ENCODE measurements around the gene TMEM204. TPM values are rescaled to one million over a fixed set of nuclear protein-coding genes. Genes with fewer than 3 reads are reported as not detected.

The TMEM204 gene
- total RNA-seq, 1 donor from 2014 or later: 32.8 TPM

DNA sequence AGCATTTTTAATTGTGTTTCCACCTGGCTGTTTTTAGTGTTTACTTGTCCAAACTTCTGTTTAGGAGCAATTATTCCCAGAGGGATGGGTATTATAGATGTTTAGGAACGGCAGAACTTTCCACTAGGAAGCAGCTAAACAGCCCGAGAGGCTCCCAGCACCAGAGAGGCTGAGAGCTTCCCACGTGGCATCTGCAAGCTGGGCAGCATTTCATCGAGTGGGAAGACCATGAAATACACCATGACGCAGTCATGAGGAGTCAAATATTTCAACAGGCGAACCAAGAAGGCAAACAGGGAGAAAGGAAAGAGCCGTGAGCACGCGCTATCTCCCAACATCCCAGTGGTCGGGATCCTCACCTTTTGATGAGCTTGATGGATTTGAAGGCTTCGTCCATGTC lies 24.1 kb downstream of the TMEM204 start:
- DNase-seq (ENCODE audit: low spot score): no peak

DNA sequence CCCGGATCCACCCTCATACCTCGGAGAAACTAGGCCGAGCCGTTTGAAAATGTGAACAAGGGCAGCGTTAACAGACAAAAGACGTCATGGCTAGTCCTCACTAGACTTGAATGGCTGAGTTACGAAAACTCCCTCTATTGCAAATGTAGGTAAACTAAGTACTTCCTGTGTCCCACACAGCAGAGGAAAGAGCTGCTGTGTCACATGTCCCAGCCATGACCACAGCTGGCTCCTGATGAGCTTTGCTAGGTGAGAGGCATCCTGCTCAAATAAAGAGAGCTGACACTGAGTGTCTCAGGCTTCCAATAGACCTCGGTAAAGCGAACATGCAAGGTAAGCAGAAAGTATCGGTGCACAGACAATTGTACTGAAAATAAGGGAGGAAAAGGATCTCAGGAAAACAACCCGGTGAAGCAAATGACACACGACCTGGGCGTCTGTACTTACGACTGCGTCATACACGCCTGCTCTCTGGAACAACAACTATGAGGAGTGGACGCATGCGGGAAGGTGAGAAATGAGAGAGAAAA lies 26.0 kb downstream of the TMEM204 start:
- no peak for DNase-seq (ENCODE audit: low spot score)

DNA sequence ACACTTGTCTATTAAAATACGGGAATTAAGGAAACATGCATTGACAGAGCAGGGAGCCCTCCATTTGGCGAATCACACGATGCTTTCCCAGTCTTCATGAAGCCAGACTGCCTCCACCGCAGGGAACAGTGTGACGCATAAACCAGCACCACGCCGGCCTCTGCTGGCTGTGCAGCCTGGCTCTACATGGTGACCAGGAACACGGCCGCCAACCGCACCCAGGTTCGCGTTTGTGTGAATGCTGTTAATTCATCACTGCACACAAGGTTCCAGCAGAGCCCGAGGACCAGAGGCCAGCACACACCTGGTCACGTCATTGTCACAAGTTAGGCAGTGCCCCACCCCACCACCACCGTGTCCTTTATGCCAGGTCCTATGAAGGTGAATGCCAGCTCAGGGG lies 26.7 kb downstream of the TMEM204 start:
- DNase-seq (ENCODE audit: low spot score): no peak

DNA sequence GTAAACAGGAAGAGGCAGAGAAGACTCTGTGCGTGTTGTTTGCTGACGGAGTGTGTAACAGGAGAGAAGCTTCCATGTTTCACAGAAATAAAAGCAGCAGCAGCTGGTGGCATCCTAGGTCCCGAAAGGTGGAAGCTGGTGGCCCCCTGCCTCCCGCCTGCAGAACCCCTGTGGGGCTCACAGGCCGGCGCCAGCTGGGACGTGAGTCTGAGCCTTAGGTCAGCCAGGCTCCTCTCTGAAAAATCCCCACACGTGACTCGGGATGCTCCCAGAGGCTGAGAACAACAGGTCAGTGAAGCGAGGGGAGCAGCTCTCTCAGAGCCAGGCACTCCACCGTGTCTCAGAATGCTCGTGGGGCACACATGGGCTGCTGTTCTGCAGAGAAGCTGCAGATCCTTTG lies 27.4 kb downstream of the TMEM204 start:
- DNase-seq (ENCODE audit: low spot score): no peak

DNA sequence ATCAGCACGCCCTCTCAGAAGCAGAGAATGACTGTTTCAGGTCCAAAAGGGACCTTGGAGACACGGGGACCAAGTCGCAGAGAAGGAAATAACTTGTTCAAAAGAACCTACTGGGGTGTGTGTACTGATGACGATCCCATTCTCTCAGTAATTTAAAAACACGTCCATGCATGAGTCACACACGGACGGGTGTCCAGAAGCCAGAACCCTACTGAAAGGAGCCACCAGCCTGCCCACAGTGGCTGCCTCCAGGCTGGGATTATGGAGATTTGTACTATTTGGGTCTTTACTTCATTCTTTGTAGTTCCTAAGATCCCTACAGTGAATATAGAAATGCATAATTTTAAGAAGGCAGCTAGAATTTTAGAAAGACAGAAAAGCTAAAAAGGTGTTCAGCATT lies 27.8 kb downstream of the TMEM204 start:
- DNase-seq (ENCODE audit: low spot score): no peak

DNA sequence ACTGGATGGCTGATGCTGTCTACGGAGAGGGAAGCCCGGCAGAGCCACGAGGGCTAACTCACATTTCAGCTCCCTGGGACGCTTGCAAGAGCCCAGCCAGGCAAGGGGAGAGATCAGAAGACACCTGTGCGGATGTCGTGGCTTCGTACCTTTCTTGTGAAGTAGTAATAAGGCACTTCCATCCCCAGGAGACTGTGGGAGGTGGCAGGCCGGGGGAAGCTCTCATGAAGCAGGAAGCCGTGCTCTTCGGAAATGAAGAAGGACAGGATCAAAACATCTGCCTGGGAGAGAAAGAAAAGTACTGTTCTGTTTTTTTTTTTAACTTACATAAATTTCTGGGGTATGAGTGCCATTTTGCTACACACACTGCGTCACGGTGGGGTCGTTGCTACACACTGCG lies 28.4 kb downstream of the TMEM204 start:
- DNase-seq (ENCODE audit: low spot score): no peak

DNA sequence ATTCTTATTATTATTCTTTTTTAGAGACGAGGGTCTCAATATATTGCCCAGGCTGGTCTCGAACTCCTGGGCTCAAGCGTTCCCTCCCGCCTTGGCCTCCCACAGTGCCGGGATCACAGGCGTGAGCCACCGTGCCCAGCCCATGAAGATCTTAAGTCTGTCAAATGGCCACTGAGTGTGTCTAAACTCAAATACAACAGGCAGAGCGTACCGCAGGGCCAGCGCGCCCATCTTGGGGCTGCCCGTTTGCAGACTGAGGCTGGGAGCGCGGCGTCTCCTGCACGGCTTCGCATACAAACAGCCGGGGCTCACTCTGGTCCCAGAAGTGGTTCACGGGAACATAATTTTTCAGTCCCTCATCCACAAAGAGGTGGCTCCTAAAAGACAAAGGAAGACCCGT lies 30.3 kb downstream of the TMEM204 start:
- DNase-seq (ENCODE audit: low spot score): no peak

DNA sequence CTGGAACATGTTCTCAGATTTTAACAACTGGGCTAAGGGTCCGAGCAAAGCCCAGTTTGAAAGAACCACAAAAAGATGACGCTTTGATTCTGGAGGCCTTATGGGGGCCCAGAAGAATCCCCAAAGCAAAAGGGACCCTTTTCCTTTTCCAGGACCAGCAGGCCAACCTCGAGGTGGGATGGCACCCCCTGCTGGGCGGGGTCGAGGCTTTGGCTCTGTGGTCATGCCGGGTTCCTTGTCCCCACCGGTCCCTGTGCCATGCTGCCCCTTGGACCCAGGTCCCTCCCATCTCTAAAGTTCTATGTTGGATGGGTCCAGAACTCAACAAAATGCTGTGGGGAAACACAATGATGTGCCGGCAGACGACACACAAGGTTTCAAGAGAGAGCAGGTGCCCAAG lies 30.9 kb downstream of the TMEM204 start:
- no peak for DNase-seq (ENCODE audit: low spot score)

DNA sequence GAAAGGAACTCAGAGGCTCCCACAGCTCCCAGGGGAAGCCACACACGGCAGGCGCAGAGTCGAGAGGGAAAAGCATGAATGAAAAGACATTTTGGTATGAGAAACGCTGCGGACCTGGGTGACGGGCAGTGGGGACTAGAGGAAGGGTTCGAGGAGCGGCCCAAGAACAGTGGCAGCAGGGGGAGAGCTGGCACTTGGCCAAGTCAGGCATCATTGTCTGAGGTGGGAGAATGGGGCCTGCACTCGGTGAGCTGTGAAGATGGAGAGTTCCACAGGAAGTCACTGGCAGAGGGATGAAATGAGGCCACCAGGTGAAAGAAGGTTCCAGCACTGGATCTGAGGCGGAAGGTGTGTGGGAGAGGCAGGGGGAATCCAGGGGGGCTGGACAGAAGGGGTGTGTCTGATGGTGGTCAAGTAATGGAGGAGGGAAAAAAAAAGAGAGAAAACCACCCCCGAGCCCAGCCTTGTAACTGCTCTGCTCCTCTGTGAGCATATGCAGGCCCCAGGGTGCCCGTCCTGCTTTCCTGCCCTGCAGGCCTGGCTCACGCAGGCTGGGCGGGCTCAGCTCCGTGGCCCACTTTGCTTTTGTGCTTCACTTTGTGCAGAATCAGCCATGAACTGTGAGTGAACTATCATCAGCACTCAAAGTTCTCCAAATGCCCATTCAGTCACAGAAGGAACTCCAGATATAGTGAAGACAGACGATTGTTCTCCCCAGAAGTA lies 31.8 kb downstream of the TMEM204 start:
- no peak for DNase-seq (ENCODE audit: low spot score)

DNA sequence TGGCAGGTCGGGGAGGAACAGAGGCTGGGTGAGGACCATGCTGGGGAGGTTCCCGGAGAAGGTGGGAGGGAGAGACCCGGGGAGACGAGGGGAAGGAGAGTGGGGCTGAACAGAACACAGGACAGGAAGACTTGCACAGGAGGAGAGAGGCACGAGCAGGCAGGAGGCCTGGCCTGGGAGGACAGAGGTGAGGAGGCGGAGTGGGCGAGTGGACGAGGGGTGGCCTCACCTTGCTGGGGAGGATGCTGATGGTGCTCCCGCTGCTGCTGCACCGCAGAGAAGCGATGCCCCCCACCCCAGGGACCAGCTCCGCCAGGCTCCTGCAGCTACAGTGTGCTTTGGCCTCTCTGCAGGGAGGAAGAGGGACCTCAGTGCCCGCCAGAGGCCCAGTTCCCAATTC lies 34.5 kb downstream of the TMEM204 start:
- no peak for DNase-seq (ENCODE audit: low spot score)

DNA sequence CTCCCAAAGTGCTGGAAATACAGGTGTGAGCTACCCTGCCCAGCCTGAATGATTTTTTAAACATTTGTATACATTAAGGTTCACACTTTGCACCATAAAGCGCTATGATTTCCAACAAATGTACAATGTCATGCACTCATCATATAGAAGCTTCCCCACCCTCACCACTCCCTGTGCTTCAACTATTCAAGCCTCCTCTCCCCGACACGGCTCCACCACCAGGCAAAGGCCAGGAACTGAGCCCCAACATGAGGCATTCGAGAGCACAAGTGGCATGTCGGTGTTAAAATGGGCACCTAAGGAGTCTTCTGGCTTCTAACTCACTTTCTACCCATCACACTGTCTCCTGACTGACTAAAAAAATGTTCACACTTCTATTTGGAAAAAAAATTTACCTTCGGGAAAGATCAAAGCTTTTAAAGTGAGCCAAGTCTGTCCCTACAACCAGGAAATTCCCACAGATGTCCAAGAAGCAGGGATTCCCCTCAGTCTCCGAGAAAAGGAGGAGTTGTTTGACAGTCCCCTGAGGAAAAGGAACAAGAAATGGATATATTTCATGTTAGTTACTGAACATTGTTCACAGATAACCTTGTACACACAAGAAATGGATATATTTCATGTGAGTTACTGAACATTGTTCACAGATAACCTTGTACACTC lies 37.7 kb downstream of the TMEM204 start:
- DNase-seq (ENCODE audit: low spot score): no peak

DNA sequence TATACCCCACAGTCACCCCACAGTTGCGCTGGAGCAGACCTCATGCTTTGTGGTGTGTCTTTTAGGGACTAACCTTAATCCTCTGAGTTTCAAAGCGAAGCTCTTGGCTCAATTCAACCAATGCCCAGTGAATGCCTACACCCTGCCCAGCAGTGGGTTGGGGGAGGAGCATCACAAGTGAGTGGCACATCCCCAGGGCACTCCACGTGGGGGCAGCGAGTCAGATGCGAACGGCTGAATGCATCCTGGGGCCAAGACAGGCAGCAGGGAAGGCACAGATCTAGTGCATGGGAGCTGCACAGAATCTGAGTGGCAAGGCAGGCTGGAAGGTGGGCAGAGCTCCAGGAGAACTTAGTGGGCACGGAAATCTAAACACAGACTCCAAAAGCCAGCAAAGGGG lies 39.2 kb downstream of the TMEM204 start:
- DNase-seq (ENCODE audit: low spot score): no peak

DNA sequence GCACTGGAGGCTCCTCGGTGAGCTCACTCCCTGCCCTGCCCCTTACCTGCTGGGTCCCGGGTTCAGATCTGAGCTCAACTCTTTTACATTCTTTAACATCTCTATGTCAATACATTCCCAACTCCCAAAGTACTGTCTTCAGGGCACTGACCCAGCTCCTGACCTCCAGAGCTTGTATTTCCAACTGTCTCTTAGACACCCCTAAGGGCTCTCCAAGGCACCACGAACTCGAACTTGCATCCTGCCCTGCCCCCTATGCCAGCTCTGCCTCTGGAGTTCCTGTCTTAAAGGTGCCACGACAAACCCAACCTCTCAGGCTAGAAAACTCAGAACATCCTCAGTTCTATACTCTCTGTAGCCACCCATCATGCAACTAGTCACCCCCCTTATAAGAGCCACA lies 39.8 kb downstream of the TMEM204 start:
- DNase-seq (ENCODE audit: low spot score): no peak

DNA sequence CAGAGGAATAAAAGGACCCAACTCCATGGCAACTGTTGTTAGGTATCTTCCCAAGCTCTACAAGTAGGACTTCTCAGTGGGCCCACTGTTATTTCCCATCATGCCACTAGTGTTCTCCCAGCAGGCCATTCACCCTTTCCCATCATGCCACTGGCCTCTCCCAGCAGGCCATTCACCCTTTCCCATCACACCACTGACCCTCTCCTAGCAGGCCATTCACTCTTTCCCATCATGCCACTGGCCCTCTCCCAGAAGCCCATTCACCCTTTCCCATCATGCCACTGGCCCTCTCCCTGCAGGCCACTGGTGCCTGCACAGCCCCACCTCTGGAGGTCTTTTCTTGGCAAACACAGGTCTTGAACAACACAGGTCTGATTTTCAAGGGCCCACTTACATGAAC lies 42.1 kb downstream of the TMEM204 start:
- no peak for DNase-seq (ENCODE audit: low spot score)

DNA sequence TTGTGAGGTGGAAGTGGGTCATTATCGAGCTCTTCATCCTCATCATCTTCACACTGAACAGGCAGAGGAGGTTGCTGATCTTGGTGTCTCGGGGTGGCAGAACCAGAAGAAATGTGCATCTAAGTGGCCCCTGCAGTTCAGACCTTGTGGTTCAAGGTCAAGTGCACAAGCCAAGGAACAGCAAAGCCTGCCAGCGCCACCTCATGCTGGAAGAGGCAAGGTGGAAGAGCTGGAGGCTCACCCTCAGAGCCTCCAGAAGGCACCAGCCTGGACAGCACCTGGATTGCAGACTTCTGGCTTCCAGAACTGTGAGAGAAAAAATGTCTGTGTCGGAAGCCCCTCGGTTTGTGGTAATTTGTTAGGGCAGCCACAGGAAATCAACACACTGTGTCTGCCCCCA lies 45.7 kb downstream of the TMEM204 start:
- DNase-seq (ENCODE audit: low spot score): no peak

DNA sequence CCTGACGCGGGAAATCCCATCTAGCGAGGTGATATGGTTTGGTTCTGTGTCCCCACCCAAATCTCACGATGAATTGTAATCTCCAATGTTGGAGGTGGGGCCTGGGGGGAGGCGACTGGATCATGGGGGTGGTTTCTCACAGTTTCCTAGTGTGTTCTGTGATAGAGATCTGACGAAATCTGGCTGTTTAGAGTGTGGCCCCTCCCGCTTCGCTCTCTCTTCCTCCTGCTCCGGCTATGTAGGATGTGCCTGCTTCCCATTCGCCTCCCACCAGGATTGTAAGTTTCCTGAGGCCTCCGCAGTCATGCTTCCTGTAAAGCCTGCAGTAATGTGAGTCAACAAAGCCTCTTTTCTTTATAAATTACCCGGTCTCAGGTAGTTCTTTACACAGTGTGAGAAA lies 46.8 kb downstream of the TMEM204 start:
- no peak for DNase-seq (ENCODE audit: low spot score)

DNA sequence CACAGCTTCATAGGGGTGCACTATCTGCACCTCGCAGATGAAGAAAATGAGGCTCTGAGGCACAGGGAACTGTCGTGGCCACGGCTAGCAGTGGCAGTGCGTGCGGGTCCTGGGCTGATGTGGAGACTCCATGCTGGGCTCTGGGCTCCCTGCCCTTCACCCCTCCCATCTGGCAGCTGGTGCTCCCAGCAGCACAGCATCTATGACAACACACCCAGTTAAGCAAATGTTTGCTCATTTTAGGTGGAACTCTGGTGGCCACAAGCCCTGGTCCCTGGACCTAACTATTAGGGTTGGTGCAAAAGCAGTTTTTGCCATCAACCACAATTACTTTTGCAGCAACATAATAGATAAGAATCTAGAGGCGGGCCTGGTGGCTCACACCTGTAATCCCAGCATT lies 47.5 kb downstream of the TMEM204 start:
- no peak for DNase-seq (ENCODE audit: low spot score)

DNA sequence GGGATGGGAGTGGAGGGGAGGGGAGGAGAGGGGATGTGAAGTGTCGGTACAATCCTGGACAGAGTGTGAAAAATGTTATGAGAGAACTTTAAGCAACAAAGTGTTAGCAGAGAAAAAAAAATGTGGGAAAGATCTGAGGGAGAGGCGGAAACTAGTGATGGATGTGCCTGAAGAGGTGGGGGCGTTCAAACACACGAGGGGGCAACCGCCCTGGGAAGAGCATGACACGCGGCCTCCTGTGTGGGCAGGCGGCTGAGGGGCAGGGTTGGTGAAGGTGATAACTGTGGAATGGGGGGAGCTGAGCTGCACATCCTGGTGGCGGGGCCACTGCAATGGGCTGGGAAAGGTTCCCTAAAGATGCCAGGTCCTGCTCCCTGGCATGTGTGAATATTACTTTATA lies 48.3 kb downstream of the TMEM204 start:
- DNase-seq (ENCODE audit: low spot score): no peak

DNA sequence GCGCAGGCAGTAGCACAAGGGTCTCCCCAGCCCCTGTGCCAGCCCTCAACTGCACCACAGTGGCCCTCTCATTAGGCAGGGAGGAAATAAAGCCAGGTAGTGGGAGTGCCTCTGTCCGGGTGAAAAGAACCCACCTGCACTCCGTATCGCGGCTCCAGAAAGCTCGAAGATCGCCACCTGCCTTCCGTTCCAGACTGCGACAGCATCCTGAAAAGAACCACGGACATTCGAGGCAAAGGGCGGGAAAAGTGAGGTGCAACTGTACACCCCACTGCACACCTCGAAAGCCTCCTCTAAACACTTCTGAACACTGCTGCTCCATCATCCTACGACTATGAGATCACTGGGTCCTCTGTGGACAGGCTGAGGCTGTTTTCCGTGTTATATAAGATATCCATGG lies 49.7 kb downstream of the TMEM204 start:
- no peak for DNase-seq (ENCODE audit: low spot score)

DNA sequence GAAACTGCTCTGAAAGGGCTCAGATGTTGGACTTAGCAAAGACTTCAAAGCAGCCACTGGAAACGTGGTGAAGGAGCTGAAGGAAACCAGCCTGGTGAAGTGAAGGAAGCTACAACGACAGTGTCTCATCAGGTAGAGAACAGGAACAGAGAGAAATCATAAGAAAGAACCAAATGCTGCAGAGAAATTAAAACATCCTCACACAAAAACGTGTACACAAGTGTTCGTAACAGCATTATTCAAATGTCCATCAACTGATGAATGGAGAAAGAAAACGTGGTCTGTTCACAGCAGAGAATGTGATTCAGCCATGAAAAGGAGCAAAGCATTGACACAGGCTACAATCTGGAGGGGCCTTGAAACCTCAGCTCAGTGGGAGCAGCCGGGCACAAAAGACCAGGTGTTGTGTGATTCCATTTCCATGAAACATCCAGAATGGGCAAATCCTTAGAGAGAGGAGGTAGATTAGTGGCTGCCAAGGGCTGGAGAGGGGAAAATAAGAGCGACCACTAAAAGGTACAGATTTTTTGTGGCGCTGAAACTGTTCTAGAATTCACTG lies 51.5 kb downstream of the TMEM204 start:
- DNase-seq (ENCODE audit: low spot score): no peak

DNA sequence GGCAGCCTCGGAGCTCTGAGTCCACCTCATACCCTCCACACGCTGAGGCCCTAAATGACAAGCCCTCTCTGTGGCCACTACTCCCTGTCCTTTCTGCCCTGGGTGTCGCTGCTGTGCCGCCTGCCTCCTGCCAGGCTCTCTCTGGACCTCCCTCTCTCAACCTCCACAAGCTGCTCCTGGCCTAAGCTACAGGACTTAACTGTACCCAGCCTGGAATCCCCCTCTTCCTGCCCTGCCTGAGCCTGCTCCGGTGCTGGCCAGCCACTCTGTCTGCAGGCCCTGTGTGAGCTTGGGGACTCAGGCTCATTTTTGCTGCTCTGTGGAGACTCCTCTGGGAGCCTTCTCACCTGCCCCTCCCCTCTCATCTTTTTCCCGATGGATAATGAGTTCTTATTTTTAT lies 56.9 kb downstream of the TMEM204 start:
- DNase-seq (ENCODE audit: low spot score): no peak

DNA sequence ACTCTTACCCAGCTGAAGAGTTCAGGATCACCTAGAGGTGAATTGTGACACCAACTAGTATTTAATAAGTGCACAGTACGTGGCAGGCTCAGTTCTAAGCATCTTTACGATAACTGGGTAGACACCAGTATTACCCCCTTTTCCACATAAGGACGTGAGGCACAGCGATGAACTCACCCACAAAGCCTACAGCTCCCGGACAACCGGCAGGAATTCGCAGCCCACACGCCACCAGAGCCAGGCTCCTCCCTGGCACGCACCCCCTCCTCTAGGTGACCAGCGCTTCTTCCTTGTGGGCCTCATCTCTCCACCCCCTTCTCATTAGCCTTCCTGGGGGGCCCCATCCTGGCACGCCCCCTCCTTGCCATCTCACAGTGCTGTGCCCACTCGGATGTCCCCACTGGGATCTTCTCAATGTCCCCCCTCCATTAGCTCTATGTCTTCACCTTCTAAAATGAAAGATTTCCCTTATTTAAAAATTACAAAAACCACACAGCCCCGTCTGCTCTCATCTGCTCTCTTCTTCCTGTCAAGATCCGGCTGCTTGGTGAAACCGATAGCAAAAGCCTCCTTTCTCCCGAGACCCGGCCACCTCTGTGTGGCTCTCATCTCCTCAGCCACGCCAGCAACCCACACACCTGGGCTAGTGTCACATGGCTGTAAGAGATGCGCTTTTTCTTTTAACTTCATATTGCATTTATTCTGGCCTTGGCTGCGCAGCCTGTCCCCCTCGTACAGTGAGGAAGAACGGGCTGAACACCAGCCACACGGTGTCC lies 57.7 kb downstream of the TMEM204 start:
- no peak for DNase-seq (ENCODE audit: low spot score)

DNA sequence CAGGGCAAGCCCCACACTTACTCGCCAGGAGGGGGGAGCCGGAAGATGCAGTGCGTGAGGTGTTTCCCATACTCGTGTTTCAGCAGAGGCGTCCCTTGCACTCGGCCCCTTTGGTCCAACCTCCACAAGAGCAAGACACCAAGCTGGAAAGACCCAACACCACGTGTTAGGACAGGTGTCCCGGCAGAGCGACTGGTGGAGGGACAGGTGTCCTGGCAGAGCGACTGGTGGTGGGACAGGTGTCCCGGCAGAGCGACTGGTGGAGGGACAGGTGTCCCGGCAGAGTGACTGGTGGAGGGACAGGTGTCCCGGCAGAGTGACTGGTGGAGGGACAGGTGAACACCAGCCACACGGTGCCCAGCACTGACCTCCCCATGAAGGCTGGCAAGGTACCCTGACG lies 59.0 kb downstream of the TMEM204 start:
- no peak for DNase-seq (ENCODE audit: low spot score)

All from ureter (tissue), 1 donor.